Measurements from ENCODE around the gene FARP1.

FARP1 gene, protein sequence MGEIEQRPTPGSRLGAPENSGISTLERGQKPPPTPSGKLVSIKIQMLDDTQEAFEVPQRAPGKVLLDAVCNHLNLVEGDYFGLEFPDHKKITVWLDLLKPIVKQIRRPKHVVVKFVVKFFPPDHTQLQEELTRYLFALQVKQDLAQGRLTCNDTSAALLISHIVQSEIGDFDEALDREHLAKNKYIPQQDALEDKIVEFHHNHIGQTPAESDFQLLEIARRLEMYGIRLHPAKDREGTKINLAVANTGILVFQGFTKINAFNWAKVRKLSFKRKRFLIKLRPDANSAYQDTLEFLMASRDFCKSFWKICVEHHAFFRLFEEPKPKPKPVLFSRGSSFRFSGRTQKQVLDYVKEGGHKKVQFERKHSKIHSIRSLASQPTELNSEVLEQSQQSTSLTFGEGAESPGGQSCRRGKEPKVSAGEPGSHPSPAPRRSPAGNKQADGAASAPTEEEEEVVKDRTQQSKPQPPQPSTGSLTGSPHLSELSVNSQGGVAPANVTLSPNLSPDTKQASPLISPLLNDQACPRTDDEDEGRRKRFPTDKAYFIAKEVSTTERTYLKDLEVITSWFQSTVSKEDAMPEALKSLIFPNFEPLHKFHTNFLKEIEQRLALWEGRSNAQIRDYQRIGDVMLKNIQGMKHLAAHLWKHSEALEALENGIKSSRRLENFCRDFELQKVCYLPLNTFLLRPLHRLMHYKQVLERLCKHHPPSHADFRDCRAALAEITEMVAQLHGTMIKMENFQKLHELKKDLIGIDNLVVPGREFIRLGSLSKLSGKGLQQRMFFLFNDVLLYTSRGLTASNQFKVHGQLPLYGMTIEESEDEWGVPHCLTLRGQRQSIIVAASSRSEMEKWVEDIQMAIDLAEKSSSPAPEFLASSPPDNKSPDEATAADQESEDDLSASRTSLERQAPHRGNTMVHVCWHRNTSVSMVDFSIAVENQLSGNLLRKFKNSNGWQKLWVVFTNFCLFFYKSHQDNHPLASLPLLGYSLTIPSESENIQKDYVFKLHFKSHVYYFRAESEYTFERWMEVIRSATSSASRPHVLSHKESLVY

GRCh38 chr13:98142380-98143156, at the start of gene FARP1:
TSS of gene FARP1 (plus strand) at chr13:98143094. CDS start at chr13:98213243, 70,149 bp downstream.
- DNase-seq (ENCODE audit: low read depth in 2 of 2, low spot score in 1 of 2) = no peak

DNA sequence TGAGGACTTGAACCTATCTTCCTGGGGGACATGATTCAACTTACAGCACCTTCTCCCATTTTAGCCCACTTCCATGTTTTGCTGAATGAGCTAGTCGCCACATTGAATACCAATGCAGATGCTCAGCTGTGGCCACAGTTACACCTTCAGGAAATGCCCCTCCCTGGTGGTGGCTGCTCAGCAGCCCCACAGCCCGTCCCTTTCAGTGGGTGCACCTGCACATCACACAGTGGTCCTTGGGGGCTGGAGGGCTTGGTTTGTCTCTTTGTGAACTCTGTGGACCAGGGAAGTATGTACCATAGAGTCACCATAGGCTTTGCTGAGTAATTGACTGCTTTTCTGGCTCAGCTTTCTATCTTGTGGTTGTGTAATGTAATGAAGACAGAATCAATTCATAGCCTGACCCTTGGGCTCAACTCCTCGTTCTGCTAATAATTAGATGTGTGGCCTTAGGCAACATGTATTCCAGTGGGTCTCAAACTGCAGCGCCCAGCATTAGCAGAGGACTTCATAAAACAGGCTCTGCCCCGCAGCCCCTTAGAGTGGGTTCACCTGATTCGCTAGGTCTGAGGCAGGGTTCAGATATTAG, 48.1 kb upstream of the FARP1 start:
- no peak for DNase-seq (ENCODE audit: low read depth in 2 of 2, low spot score in 1 of 2)

DNA sequence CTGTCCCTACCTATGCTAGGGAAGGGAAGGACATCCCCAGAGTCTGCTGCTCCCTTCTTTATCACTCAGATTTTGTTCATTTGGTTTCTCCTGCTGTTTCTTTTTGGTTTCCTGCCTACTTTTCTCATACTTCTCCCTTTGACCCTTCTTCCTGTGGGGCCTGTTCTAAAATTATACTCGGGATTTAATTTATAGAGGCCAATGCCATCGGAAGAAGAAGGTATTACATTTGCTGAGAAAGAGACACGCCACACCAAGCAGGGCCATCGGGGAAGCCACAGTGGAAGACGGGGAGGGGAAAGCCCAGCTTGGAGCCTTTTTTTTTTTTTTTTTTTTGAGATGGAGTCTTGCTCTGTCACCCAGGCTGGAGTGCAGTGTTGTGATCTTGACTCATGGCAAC, 46.8 kb upstream of the FARP1 start:
- DNase-seq (ENCODE audit: low read depth in 2 of 2, low spot score in 1 of 2) = no peak

- DNase-seq (ENCODE audit: low read depth in 2 of 2, low spot score in 1 of 2) = no peak
These were observed 45.1 kb upstream of the FARP1 start for GRCh38 chr13:98097749-98098148.

GRCh38 chr13:98098516-98098915, 44.4 kb upstream of the FARP1 start:
- DNase-seq (ENCODE audit: low read depth in 2 of 2, low spot score in 1 of 2) = no peak

GRCh38 chr13:98099627-98100026, 43.3 kb upstream of the FARP1 start:
- DNase-seq (ENCODE audit: low read depth in 2 of 2, low spot score in 1 of 2) = no peak

DNA sequence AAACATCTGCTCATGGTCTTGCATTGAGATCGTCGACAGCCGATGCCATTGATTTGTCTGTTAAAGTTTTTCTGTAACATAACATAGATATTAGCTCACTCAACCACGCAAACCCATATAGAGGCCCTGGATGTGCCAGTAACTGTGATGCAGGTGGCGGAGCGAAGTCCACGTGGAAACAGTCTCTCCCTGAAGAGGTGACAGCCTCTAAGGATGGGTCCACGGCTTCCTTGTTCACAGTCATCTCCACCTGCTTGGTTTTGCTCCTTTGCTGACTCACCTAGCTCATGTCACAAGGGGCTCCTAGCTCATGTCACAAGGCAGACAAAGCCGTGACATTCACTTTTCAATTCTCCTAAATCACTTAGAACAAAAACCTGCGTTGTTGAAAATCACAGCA, 42.4 kb upstream of the FARP1 start:
- no peak for DNase-seq (ENCODE audit: low read depth in 2 of 2, low spot score in 1 of 2)

DNA sequence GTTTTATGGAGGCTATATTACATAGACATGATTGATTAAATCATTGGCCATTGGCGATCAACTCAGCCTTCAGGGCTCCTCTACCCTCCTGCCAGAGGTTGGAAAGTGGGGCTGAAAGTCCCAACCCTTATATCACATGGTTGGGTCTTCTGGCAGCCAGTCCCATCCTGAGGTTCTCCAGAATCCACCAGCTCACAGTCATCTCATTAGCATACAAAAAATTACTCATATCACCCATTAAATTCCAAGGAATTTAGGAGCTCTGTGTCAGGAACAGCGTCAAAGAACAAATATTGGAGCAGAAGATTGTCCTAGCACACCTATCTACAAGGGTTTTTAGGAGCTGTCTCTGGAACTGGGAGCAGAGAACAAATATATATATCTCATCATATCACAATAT, 39.4 kb upstream of the FARP1 start:
- no peak for DNase-seq (ENCODE audit: low read depth in 2 of 2, low spot score in 1 of 2)

DNA sequence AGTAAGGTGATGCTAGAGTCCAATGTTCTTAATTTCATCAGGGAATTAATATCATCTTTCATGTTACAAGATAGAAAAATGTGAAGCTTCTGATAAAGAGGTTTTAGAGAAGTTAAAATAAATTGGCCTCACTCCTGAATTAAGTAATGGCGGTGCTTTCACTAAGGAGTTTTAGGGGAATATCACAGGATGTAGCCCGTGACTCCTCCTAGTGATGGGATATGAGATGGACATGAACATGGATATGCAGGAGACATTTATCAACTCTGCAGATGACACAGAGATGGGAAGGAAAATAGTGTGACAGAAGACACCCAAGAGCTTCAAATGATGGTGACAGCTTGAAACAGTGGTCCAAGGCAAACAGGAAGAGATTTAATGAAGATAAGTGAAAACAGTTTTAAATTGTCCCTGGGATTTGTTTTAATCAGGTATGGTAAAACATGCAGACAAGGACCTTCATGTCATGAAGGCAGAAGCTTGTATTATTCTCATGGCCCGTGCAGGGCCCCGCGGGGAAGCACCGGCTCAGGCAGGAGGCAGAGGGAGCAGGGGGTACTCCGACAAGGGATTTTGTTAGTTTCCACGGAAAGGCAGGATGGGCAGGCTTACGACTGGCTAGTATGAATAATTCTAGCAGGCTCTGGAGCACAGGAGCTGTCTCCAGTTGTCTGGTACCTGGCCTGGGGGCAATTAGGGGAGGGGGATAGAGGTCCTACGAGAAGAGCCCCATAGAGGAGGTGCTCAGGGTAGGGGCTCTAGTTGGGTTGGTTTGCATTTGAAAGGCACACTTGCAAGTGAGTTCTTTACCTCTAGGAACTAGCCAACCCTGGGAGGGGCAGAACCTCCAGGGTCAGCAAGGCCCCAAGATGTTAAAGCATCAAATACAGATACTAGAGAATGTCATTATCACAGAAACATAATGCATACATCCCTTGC, 38.7 kb upstream of the FARP1 start:
- DNase-seq (ENCODE audit: low read depth in 2 of 2, low spot score in 1 of 2) = no peak

DNA sequence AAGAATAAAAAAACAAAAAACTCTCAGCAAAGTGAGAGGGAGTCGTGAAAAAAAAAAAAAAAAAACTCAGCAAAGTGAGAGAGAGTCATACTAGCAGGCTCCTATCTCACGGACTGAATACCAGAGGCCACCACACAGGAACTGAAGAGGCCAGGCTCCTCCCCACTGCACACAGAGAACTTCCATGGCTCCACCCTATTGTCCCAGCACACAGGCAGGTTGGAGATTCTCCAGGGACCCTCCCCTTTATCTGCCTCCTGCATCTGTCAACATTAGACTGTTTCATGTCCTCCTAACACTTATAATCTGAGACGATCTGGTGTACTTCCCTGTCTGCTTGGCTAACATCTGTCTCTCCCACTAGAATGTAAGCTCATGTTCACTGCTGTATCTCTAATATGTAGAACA, 37.0 kb upstream of the FARP1 start:
- no peak for DNase-seq (ENCODE audit: low read depth in 2 of 2, low spot score in 1 of 2)

- no peak for DNase-seq (ENCODE audit: low read depth in 2 of 2, low spot score in 1 of 2)
These were observed 34.6 kb upstream of the FARP1 start for GRCh38 chr13:98108341-98108740.

- no peak for DNase-seq (ENCODE audit: low read depth in 2 of 2, low spot score in 1 of 2)
These were observed 33.6 kb upstream of the FARP1 start for GRCh38 chr13:98109226-98109853.

DNA sequence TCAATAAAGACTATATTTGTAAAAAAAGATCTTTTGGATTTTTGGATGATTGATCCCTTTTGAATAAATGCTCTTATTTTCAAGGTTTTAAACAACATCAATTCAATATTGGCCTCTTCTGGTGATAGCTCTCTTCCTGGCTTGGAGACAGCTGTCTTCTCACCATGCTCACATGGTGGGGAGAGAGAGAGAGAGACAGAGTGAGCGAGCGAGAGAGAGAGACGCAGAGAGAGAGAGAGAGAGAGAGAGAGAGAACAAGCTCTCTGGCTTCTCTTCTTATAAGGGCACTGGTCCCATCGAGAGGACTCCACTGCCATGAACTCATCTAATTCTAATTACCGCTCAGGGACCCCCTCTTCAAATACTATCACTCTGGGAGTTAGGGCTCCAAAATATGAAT, 32.1 kb upstream of the FARP1 start:
- no peak for DNase-seq (ENCODE audit: low read depth in 2 of 2, low spot score in 1 of 2)

- DNase-seq (ENCODE audit: low read depth in 2 of 2, low spot score in 1 of 2) = no peak
These were observed 31.5 kb upstream of the FARP1 start for GRCh38 chr13:98111168-98112098.

- no peak for DNase-seq (ENCODE audit: low read depth in 2 of 2, low spot score in 1 of 2)
These were observed 30.4 kb upstream of the FARP1 start for GRCh38 chr13:98112456-98112855.

- DNase-seq (ENCODE audit: low read depth in 2 of 2, low spot score in 1 of 2) = no peak
These were observed 24.0 kb upstream of the FARP1 start for GRCh38 chr13:98118865-98119264.

- DNase-seq (ENCODE audit: low read depth in 2 of 2, low spot score in 1 of 2) = no peak
These were observed 19.7 kb upstream of the FARP1 start for GRCh38 chr13:98123176-98123575.

All from stimulated activated CD8-positive, alpha-beta memory T cell treated with anti-CD3 and anti-CD28 coated beads, Interleukin-4, amount 100 ng/mL, for 4 hours (primary cell).